ENCODE data around the gene CPSF4.
"Not testable (repeated sequence)": the region's sequence is repeated elsewhere in the genome, so short reads cannot be mapped to it uniquely, and the experiment has no call there.

The CPSF4 gene

DNA sequence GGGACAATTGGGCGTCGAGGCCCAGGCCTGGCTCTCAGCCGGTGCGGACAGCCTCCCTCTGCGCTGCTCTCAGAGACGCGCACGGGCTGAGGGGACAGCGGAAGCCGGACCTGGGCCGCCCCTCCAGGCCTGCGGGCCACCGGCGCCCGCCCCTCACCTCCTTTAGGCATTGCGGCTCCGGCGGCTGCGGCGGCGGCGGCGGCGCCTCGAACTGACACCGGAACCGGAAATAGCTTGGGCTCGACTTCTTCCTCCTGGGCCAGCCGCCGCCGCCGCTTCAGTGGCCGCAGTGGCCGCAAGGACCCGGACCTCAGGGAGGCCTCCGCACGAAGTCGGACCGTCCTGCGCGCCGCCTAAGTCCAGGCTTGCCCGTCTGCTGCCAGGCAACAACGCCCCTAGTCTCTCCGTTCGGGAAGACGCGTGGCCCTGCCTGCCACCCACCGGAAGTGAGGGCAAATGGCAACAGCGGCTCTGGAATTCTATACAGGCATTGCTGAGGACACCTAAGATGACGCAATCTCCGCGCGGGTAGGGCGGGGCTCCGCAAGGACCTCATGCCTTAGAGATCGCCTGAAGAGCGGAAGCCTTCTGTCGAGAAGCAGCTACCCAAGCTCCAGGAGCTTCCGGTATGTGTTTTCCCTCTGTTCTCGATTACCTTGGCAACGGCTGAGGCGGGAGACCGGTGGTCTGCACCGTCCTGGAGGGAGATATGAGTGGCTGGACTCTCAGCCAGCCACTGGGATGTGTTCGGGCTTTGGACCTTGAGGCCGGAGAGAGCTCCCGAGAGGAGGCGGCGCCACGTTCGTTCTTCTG lies 30.2 kb upstream of the CPSF4 start, which contains the start of the genes BUD31 and PDAP1:
BUD31 (plus strand) TSS at position 591 of the 813 bp plus-strand sequence. CDS start 2,124 bp downstream, outside the sequence.
PDAP1 (minus strand) TSS at position 219 of the 813 bp plus-strand sequence; CDS start at position 170, 49 bp downstream.
- DNase-seq: peak; percentile 76

GRCh38 chr7:99409192-99409572 lies 29.6 kb upstream of the CPSF4 start:
- DNase-seq: no peak

- DNase-seq: no peak
These were observed 28.9 kb upstream of the CPSF4 start for GRCh38 chr7:99409806-99410205.

DNA sequence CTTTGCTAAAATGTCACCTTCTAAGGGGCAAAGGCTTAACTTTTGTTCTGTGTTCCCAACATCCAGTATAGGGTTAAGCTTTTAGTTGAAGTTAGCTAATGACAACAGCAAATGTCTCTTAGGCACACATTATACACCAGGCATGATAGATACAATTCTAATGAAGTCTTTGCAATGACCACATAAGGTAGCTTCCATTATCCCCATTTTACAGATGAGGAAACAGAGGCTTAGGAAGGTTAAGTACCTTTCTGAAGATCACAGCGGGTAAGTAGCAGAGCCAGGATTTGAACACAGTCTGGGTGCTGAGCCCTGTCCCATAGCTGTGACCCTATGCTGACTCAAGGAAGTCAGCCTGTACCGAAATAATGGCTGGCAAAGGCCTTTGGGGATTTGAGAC lies 28.1 kb upstream of the CPSF4 start:
- no peak for DNase-seq

- DNase-seq: not testable (repeated sequence)
These were observed 23.1 kb upstream of the CPSF4 start for GRCh38 chr7:99415513-99416127.

GRCh38 chr7:99418260-99418659 lies 20.5 kb upstream of the CPSF4 start:
- no peak for DNase-seq

DNA sequence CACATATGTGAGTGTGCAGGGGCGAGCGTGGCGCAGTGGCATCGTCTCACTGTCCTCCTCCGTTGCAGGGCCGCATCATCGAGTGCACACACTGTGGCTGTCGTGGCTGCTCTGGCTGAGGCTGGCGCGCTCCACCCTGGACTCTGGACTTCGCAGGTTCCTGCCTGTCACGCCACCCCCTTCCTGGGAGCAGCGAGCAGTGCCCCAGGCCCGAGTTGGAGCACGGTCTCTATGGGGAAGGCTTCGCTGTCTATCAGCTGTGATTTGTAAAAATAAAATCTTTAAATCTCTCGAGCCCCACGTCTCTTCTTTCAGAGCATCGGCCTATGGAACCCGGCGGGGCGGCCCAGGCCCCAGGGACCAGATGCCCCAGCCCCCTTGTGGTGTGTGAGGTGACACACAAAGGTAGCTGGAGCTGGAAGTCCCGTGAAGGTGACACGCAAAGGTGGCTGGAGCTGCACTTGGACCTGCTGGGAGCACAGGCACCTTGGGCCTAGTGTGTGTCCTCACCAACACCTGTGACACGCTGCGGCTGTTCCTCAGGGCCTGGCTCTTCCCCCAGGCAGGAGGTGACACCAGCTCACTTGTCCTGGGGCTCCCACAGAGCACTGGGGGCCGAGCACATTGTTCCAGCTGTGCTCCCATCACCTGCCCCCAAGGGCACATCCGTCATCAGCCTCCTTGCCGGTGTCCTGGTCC lies 19.3 kb upstream of the CPSF4 start:
- no peak for DNase-seq

DNA sequence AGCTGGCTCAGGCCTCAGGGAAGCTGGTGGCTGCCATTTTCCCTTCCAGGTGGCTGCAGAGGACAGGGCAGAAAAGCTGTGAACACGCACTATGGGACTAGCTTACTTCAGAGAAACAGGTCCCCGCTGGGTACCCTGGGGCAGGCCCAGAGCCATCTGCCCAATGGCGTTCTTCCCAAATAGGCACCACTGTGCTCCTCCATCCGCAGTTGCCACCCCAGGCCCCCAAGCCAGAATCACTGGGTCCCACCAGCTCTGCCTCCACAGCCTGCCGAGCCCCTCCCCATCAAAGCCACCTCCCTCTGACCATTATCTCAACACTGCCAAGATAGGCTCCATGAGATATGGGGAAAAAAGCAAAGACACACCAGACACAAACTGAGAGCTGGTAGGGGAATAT lies 18.5 kb upstream of the CPSF4 start:
- DNase-seq: no peak

GRCh38 chr7:99420986-99421385 lies 17.8 kb upstream of the CPSF4 start:
- DNase-seq: no peak

DNA sequence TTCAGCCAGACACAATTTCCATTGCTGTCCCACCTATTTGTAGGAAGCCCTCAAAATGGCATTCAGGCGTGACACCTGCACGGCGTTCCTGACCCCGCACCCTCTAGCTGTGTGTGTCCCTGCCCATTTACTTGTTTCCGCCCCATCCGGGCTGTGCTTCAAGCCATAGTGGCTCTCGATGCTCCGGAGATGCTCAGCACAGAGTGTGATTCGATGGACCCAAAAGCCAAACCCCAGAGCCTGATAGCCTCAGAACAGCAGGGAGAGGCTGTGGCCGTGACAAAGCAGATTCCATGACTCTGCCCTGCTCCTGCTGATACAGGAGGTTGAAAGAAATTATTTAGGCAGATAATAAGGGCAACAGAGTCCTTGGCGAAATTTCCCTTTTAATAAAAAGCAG lies 16.6 kb upstream of the CPSF4 start:
- no peak for DNase-seq

DNA sequence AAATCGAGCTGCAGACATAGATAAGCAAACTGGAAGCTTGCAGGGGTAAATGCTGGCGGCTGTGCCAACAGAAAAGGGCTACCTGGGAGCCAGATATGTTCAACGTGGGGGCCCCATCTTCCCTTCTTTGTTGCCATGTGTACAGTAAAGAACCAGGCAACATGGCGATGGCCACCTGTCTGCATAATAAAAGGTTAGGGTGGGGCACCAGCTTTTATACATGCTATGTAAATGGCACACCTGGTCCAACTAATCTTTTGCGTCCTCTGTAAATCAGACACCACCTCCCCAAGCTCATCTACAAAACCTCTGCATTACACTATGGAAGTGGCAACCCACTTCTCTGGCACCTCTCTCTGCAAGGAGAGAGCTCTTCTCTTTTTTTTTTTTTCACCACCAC lies 16.1 kb upstream of the CPSF4 start:
- DNase-seq: no peak

DNA sequence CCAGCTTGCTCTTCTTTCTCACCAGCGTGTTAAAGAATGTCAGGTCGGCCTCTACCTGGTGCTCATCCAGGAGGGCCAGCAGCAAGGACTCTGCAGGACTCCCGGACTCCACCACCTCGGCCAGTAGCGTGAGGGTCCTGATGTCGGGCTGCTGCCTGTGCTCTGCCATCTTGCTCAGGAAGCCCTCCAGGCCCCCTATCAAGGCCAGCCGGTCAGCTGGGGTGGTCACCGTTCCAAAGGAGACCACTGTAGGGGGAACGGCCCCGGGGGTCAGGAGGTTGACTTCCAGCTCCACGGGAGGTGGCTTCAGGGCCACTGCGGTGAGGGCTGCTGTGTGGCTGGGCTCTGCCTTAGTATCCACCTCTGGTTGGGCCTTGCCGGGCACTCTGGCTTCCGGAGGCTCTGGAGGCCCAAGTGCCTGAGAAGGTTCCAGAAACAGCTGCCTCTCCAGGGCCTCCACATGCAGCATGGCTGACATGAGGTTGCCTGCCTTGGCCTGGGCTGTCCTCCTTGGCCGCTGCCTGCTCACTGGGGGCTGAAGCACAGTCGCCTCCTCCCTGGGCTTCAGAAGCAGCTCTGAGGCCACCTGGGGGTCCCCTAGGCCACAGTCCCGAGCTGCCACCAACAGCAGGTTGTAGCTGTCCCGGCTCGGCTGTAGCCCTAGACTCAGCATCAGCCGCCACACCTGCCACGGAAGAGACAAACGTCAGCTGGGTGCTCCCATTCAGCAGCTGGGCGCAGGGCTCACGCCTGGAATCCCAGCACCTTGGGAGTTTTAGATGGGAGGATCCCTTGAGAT lies 13.6 kb upstream of the CPSF4 start:
- no peak for DNase-seq

DNA sequence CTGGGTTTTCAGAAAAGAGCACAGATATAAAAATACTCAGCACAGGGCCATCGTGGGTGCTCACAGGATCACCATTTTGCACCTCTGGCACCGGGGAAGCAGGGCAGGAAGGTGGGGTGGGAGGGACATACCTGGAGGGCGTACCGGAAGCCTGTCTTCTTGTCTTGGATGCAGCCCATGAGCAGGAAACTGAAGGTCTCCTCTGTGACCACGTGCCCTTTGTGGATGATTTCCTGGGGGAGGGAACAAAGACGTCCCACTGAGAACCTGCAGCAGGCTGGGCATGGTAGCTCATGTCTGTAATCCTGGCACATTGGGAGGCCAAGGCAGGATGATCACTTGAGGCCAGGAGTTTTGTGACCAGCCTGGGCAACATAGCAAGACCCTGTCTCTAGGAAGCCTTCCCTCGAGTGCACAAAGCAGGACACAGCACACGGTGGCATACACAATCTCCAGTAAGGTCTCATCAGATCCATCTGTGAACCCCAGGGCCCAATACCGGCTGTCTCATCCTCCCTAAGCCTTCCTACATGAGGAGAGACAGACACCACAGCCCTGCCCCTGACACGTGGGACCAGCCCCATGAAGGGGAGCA lies 9.7 kb upstream of the CPSF4 start:
- no peak for DNase-seq

- no peak for DNase-seq
These were observed 9.0 kb upstream of the CPSF4 start for GRCh38 chr7:99429756-99430155.

DNA sequence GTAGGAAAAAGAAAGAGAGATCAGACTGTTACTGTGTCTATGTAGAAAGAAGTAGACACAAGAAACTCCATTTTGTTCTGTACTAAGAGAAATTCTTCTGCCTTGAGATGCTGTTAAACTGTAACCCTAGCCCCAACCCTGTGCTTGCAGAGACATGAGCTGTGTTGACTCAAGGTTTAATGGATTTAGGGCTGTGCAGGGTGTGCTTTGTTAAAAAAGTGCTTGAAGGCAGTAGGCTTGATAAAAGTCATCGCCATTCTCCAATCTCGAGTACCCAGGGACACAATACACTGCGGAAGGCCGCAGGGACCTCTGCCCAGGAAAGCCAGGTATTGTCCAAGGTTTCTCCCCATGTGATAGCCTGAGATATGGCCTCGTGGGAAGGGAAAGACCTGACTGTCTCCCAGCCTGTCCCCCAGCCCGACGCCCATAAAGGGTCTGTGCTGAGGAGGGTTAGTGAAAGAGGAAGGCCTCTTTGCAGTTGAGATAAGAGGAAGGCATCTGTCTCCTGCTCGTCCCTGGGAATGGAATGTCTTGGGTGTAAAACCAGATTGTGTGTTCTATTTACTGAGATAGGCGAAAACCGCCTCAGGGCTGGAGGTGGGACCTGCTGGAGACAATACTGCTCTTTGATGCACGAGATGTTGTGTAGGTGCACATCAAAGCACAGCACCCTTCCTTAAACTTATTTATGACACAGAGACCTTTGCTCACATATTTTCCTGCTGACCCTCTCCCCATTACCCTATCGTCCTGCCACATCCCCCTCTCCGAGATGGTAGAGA lies 6.8 kb upstream of the CPSF4 start:
- DNase-seq: not testable (repeated sequence)

- DNase-seq: no peak
These were observed 5.6 kb upstream of the CPSF4 start for GRCh38 chr7:99433158-99433557.

- DNase-seq: no peak
These were observed 684 bp upstream of the CPSF4 start for GRCh38 chr7:99437946-99438572.

GRCh38 chr7:99440195-99440594 lies 1.5 kb downstream of the CPSF4 start:
- no peak for DNase-seq

GRCh38 chr7:99446096-99446495 lies 7.4 kb downstream of the CPSF4 start:
- no peak for DNase-seq

DNA sequence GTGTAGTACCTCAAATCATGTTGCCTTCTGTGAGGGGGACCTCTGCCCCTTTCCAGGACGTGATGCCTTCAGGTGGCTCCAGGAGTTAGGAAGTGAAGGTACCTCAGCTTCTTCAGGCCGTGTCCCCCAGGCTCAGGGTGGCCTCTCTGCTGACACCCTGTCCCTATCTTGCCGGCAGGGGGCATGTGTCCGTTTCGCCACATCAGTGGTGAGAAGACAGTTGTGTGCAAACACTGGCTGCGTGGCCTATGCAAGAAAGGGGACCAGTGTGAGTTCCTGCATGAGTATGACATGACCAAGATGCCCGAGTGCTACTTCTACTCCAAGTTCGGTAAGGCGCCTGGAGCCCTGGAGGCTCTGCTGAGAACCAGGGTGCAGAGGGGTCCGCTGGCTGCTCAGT lies 9.2 kb downstream of the CPSF4 start:
- peak; percentile 61 for DNase-seq

DNA sequence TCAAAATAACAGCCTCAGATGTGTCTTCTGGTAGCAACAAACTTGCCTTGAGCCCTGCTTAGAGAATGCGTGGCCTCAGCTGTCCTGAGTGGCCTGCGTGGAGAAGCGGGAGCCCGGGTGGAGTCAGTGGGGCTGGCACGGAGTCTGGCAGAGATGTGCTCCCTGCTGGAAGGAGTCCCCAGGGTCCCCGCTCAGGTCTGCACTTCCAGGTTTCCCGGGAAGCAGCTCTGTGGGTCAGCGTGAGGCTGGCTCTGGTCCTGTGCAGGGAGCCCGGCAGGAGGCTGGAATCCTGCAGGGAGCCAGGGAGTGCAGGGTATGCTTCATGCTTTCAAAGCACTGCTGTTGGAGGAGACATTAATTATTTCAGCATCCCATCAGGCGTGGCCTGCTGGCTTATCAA lies 10.1 kb downstream of the CPSF4 start:
- no peak for DNase-seq

All from 8988T (cell line).